Inferior parietal cortex (tissue), 1 donor: ENCODE measurements around the gene HHAT.

ENCODE experiments used
- DNase-seq: peaks from one replicate; pipeline ENCODE4 v3.0.0-alpha.2; 2016; ENCODE audit errors: extremely low spot score

The HHAT gene

GRCh38 chr1:210598135-210598652 is 269.5 kb downstream of the HHAT start:
- no peak for DNase-seq

DNA sequence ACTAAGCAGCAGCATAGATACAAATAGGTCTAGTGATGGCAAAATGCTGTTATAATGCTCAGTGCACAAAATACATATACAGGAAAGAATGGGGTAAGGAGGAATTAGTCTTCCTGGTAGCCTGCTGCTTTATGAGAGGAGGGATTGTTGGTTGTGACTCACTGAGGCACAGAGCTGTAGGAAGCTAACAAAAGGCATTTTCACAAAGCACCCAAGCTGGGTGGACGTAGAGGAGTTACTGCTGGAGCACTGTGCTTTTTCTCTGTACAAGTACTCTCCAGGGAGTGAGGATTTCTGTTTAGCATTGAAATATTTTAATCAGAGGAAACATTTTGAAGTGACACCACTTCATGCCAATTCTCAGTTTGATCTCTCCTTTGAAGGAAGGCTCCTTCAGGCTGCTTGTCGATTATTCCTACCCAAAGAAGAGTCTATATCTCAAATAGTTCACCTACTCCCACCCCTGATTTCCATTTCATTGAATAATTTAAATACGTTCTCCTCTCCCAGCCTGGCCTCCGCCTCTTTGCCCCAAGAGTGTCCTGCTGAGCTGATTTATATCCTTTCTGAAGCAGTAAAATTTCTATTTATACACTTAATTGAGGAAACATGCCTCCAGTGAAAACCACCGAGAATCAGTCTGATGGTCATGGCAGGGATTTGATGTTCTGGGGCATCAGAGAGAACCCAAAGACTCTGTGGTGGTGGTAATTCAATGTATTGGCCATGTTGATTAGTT is 271.9 kb downstream of the HHAT start:
- no peak for DNase-seq

- no peak for DNase-seq
Measured at GRCh38 chr1:210603123-210603522, 274.4 kb downstream of the HHAT start.

DNA sequence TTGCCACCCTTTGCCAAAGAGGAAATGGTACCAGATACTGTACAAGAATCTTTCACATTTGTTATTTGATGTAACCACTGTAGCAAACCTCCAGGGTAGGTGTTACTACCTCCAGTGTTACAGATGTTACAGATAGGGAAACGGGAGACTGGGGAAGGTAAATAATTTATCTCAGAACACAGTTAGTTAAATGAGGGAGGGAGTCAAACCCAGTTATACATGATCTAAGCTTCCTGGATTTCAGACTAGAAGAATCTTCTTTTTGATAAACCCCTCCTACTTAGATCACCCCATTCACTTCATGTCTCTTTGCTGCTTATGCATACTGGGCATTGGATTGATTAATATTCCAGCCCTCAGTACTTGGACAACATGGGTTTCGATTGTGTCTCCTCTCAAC is 276.4 kb downstream of the HHAT start:
- no peak for DNase-seq

GRCh38 chr1:210607361-210607760 is 278.7 kb downstream of the HHAT start:
- no peak for DNase-seq

GRCh38 chr1:210608767-210609166 is 280.1 kb downstream of the HHAT start:
- no peak for DNase-seq

GRCh38 chr1:210616356-210616755 is 287.7 kb downstream of the HHAT start:
- DNase-seq = no peak

DNA sequence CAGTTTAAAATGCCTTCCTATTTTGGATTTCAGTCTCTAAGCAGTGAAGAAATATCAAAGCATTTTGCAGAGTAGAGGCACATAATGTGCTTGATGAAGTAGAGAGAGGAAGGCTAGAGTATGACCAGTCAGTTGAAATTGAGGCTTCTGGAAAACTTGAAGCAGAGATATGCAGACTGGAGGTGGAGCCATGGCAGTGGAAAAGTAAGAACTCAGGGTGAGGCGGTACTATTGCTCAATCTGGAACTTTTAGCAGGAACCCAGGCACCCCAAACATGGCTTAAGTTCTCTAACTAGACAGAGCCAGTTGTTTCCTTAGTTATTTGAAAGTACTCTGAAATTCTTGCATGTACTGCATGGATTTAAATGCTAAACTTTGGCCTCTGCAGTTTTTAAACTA is 288.6 kb downstream of the HHAT start:
- DNase-seq = no peak

GRCh38 chr1:210618369-210618768 is 289.7 kb downstream of the HHAT start:
- DNase-seq = no peak

- DNase-seq = no peak
Measured at GRCh38 chr1:210620867-210621488, 292.3 kb downstream of the HHAT start.

DNA sequence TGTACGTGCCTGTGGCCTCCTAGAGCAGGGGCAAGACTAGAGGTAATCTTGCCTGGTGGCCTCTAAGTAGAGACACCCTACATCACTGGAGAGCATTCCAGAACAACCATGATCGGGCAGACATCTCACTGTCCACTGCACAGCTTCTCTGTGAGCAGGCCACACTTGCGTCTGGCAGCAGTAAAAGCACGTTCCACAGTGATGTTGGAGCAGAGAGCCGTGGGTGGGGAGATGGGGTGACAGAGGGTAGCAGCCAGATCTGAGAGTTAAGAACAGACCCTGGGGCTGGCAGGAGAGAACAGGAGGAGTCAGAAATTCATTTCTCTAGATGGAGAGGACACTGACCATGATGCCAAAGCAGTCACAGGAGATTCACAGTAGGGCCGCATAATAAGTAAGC is 293.0 kb downstream of the HHAT start:
- DNase-seq = no peak

DNA sequence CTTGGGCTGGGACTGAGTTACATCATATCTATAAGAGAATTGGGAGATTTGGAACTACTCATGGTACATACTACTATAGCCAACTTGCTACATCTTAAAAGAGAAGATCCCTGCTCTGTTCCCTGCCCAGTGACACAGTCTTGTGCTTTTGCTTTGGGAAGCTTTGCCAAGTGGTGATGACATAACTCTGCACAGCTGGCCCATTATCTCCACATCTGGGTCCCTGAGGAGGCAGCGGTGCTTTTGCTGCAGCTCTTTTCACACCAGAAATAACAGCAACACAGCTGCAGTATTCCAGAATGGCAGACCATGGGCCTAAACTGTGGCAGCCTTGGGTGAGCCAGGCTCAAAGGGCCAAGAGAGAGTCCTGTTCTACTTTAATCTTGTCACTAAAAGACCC is 296.0 kb downstream of the HHAT start:
- no peak for DNase-seq

DNA sequence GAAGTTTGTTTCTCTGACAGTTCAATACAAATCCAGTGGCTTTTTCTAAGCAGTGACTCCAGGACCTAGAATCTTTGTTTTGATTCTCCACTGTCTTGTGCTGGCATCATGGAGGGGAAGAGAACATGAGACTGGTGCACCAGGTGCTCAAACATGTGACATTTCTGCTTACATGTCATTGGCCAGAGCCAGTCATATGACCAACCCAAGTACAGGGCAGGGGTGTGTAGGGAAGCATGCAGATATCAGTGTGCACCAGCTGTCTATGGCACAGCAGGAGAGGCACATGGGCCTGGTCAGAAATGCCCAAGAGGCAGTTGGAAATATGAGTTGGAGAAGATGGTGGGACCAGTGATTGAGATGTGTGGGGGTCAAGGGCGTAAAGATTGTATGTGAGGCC is 297.0 kb downstream of the HHAT start:
- DNase-seq = no peak

- no peak for DNase-seq
Measured at GRCh38 chr1:210626341-210626740, 297.6 kb downstream of the HHAT start.

- DNase-seq = no peak
Measured at GRCh38 chr1:210627755-210628154, 299.1 kb downstream of the HHAT start.

DNA sequence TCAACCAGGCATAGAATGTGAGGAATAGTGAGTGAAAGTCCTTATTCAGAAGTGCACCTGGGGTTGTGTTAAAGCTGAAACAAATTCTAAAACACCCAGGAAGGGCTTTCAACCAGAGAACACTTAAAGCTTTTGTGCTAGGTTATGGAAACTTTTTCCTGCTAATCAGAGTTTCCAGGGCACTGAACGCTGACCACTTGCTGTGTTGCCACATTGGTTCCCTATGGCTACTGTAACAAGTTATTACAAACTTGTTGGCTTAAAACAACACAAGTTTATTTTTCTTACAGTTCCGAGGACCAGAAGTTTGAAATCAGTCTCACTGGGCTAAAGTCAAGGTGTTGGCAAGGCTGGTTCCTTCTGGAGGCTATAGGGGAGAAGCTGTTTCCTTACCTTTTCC is 300.6 kb downstream of the HHAT start:
- DNase-seq = no peak

- DNase-seq = no peak
Measured at GRCh38 chr1:210631399-210631798, 302.7 kb downstream of the HHAT start.

GRCh38 chr1:210633140-210633539 is 304.4 kb downstream of the HHAT start:
- DNase-seq = no peak

DNA sequence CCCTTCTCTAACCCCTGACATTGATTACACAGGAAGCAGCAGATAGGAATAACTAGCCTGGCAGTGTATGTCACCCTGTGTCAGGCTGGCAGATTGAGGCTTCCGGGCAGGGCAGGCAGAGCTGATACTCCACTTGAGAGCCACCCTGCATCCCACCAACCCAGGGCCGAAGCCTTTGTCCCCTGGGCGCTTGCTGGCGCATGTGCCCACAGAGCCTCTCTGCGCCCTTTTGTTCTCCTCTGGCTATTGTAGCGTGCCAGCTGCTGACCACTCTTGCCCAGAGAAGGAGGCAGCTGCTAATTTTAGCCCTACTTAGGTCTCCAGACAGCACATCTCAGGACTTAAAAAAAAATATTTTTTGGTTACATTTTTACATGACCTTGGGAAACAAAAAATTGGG is 304.9 kb downstream of the HHAT start:
- DNase-seq = no peak

DNA sequence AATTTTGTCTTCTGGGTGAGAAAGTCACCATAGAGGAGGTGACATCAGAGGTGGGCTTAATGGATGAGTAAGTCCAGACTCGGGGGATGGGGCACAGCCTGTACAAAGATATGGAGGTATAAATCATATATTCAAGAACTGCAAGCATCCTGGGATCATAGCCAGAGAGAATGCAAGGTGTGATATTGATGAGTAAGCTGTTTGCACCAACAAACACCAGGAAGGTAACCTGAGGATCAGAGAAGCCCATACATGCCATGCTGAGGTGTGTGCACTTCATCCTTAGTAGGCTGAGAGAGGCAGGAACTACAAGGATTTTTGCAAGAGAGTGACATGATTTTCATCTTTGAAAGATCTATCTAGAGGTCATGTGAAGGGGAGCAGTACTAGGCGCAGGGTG is 306.4 kb downstream of the HHAT start:
- DNase-seq = no peak

- DNase-seq = no peak
Measured at GRCh38 chr1:210641582-210641981, 312.9 kb downstream of the HHAT start.

DNA sequence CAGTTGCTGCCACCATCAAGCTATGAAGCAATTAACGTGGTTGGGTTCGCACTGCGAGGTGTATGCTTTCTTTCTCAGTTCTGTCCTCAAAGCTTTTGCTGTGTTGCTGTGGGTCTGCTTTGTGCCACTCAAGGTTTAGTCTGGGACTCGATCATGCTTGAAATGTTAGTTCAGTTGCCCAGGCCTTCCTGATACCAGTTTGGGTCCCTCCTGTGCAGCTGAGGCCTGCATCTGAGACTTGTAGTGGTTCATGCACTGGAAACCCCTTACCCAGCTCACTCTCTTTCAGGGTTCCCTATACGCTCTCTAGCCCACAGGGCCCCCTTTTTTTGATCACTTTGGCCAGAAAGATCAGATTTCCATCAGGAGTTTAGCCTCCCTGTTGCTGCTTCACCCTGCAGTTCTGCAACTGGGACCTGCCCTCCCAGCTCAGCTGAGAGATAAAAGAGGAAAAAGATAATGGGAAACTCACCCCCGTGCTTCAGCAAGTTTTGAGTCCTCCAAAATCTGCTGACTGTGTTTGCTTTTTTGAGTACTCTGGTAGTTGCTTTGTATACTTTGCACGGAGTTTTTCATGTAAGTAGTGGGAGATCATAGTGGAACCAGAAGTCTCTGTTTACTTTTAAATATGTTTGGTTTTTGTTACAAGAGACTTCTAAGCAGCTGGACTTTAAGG is 317.0 kb downstream of the HHAT start:
- no peak for DNase-seq

DNA sequence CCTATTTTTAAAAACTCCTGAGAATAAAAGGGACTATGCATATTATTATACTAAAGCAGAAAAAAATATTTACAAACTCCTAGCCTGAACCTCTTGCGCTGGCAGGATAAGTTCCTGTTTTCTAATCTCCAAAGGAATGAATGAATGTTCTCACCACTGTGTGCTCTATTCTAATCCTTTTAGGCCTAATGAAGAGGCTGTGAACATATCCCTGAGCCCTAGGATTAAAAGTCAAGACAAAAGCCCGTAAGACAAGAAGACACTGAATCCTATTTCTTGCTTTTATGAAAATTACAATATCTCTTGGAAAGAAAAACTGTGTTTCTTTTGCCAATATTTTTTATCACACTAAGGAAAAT is 317.5 kb downstream of the HHAT start:
- no peak for DNase-seq
